Measurements from ENCODE around the gene STX16.

Gene STX16

DNA sequence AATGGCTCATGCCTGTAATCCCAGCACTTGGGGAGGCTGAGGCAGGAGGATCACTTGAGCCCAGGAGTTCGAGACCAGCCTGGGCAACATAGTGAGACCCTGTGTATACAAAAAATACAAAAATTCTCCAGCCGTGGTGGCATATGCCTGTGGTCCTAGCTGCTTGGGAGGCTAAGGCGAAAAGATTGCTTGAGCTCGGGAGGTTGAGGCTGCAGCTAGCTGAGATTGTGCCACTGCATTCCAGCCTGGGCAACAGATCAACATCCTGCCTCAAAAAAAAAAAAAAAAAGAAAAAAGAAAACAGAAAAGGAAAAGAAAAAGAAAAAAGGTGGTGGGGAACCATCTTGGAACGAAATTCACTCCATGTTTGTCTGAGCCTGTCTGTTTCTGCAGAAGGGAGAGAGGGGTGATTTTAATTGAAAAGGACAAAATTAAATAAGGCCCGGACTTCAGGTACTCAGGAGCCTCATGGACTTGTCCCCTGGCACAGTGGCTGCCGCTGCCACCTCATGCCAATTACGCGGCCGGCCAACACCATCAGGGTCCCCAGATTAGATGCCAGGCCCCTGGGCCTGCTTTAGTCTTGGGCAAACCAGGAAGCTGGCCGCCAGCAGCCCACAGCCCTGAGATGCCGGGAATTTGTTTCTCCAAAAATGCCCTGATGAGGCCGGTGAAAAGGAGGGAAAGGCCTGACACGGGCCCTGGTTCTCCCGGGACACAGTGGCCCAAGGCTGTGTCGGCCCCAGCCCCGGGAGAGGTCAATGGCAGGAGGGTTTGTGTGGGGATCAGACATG is 37.8 kb upstream of the STX16 start:
- DNase-seq (ENCODE audit: low spot score): no peak
- Histone ChIP-seq H3K27ac (no peak overlapping the region), H3K4me3 (no peak overlapping the region)
- TF ChIP-seq, protein P1, sequence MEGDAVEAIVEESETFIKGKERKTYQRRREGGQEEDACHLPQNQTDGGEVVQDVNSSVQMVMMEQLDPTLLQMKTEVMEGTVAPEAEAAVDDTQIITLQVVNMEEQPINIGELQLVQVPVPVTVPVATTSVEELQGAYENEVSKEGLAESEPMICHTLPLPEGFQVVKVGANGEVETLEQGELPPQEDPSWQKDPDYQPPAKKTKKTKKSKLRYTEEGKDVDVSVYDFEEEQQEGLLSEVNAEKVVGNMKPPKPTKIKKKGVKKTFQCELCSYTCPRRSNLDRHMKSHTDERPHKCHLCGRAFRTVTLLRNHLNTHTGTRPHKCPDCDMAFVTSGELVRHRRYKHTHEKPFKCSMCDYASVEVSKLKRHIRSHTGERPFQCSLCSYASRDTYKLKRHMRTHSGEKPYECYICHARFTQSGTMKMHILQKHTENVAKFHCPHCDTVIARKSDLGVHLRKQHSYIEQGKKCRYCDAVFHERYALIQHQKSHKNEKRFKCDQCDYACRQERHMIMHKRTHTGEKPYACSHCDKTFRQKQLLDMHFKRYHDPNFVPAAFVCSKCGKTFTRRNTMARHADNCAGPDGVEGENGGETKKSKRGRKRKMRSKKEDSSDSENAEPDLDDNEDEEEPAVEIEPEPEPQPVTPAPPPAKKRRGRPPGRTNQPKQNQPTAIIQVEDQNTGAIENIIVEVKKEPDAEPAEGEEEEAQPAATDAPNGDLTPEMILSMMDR (IDR thresholded peaks at IDR 0.05): no peak

DNA sequence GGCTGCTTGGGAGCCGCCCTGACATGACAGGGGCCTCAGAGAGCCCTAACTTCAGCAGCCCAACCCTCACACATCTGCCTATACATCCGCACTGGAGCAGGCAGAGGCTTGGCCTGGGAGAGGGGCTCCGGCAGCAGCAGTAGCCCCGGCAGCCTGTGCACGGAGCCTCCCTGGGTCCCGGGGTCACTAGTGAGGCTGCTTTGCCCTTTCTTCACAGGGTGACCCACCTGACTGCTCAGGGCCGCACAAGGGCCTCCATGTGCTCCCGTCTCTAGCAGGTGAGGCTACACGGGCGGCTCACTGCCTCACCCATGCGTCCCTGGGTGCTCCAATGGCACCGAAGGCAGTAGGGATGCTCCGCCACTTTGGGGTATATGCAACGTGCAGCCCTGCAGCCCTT is 36.7 kb upstream of the STX16 start:
- no peak overlapping the region for H3K27ac ChIP-seq
- H3K4me3 ChIP-seq: no peak overlapping the region
- DNase-seq (ENCODE audit: low spot score): no peak
- TF ChIP-seq, protein P1 (IDR thresholded peaks at IDR 0.05): no peak

DNA sequence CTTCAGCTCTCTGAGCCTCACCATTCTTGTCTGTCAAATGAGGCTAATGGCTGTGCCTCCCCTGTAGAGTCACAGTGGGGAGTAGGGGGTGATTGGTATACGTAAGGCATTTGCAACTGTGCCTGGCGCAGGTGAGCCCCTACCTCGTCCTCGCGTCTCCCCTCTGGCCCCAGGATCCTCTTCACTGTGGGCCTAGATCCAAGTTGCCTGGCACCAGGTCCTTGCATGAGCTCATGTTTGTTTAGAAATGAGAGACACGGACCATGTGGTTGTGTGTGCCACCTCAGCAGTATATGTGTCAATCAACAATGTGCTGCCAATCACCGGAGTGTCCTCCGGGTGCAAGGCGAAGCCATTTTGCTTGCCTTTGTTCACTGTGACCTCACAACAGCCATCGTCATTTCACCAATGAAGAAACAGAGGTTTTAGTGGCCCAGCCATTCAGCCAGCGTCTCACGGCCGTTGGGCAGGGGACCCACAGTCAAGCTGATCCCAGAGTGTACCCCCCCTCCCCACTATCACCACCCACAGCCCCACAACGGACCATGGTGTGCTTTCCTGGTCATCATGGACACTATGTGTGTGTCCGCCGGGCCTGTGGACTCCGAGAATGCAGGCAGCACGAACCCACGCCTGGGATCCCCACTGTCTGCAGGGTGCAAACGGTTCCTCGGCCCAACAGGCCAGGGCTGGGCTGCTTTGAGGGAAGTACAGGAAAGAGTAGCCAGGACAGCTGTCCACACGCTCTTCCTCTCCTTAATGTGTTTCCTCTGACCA is 35.9 kb upstream of the STX16 start:
- no peak overlapping the region for H3K27ac ChIP-seq
- TF ChIP-seq, protein P1 (IDR thresholded peaks at IDR 0.05): no peak
- no peak overlapping the region for H3K4me3 ChIP-seq
- no peak for DNase-seq (ENCODE audit: low spot score)

DNA sequence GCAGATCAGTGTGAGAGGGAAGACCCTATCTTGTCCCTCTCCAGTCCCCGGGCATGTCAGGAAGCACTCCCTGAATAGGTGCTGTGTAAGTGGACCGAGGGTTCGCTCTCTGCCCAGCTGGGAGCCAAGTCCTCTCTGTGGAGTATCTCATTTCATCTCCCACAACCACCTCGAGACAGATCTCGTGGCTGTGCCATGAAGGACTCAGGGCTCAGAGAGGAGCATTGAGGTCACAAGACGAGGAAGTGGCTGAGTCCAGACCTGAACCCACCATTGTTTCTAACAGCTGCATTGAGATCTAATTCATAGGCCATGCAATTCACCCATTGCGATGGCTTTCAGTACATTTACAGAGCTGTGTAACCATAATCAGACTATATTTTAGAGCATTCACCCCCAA is 34.7 kb upstream of the STX16 start:
- TF ChIP-seq, protein P1 (IDR thresholded peaks at IDR 0.05): no peak
- no peak for DNase-seq (ENCODE audit: low spot score)
- Histone ChIP-seq H3K4me3 (no peak overlapping the region), H3K27ac (no peak overlapping the region)

DNA sequence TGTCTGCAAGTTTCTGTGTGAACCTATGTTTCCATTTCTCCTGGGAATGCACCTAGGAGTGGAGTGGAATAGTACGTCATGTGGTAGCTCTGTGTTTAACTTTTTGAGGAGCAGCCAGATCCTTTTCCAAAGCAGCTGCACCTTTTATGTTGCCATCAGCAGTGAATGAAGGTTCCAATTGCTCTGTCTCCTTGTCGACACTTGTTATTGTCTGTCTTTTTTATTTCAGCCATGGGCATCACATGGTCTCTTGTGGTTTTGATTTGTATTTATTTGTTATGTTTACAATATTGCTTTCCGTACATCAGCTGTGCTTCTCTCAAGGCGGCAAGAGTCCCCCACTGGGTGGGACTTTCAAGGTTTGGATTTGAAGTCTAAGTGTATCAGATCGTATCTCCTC is 33.9 kb upstream of the STX16 start:
- no peak overlapping the region for H3K27ac ChIP-seq
- TF ChIP-seq, protein P1 (IDR thresholded peaks at IDR 0.05): no peak
- DNase-seq (ENCODE audit: low spot score): no peak
- H3K4me3 ChIP-seq: no peak overlapping the region

DNA sequence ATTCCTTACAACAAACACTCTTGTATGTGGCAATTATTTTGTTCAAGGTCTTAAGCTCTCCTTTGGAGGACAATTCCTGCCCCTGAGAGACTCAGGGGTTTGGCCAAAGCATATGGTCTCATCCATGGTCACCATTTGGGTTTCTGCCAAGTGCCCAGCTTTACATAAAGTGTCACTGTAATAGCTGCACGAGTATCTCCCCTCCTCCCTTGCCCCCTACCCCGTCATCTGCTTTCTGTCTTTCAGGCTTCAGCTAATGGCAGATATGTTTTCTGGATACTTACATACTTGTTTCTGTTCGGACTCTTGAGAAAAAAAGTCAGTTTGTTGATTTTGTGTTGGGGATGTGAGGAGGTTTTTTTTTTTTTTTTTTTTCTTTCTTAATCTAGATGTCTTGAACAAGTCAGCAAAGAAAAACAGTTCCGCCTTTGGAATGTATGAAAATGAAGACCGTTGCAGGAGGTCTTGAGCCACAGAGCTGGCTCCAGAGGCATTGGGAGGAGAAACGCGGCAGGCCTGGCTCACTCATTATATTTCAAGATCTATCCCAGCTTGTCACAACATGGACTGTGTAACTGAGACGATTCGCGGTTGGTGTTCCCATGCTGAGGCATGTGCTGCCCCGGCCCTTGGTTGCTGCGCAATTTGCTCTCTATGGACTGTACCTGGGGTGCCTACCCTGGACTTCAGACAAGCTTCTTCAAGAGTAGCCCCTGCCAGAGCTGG is 32.6 kb upstream of the STX16 start:
- DNase-seq (ENCODE audit: low spot score): no peak
- Histone ChIP-seq H3K4me3 (no peak overlapping the region), H3K27ac (no peak overlapping the region)

More for the DNA sequence above, 32.6 kb upstream of the STX16 start:
- TF ChIP-seq, protein P1 (IDR thresholded peaks at IDR 0.05): no peak

Measured in coronary artery (tissue), 2 donors.